ENCODE results near the gene GALNT14.

GALNT14 gene

GRCh38 chr2:31055938-31056337 is 82.3 kb downstream of the GALNT14 start:
- no peak for DNase-seq (ENCODE audit: low read depth in 2 of 2)

- DNase-seq (ENCODE audit: low read depth in 2 of 2), result no peak
These were observed 83.3 kb downstream of the GALNT14 start for GRCh38 chr2:31054842-31055388.

GRCh38 chr2:31053929-31054782 is 84.1 kb downstream of the GALNT14 start:
- DNase-seq (ENCODE audit: low read depth in 2 of 2), result no peak

- no peak for DNase-seq (ENCODE audit: low read depth in 2 of 2)
These were observed 86.0 kb downstream of the GALNT14 start for GRCh38 chr2:31052284-31052683.

- no peak for DNase-seq (ENCODE audit: low read depth in 2 of 2)
These were observed 86.7 kb downstream of the GALNT14 start for GRCh38 chr2:31051258-31052140.

GRCh38 chr2:31049916-31050588 is 88.2 kb downstream of the GALNT14 start:
- DNase-seq (ENCODE audit: low read depth in 2 of 2), result no peak

- DNase-seq (ENCODE audit: low read depth in 2 of 2), result no peak
These were observed 89.0 kb downstream of the GALNT14 start for GRCh38 chr2:31049264-31049663.

- DNase-seq (ENCODE audit: low read depth in 2 of 2), result no peak
These were observed 90.6 kb downstream of the GALNT14 start for GRCh38 chr2:31047599-31047998.

- DNase-seq (ENCODE audit: low read depth in 2 of 2), result no peak
These were observed 99.9 kb downstream of the GALNT14 start for GRCh38 chr2:31038385-31038784.

- DNase-seq (ENCODE audit: low read depth in 2 of 2), result no peak
These were observed 101.2 kb downstream of the GALNT14 start for GRCh38 chr2:31037058-31037457.

- DNase-seq (ENCODE audit: low read depth in 2 of 2), result no peak
These were observed 105.2 kb downstream of the GALNT14 start for GRCh38 chr2:31033032-31033431.

GRCh38 chr2:31032475-31032874 is 105.8 kb downstream of the GALNT14 start:
- DNase-seq (ENCODE audit: low read depth in 2 of 2), result no peak

GRCh38 chr2:31031132-31031706 is 107.0 kb downstream of the GALNT14 start:
- DNase-seq (ENCODE audit: low read depth in 2 of 2), result no peak

GRCh38 chr2:31028417-31028816 is 109.8 kb downstream of the GALNT14 start:
- no peak for DNase-seq (ENCODE audit: low read depth in 2 of 2)

GRCh38 chr2:31027549-31027948 is 110.7 kb downstream of the GALNT14 start:
- no peak for DNase-seq (ENCODE audit: low read depth in 2 of 2)

- DNase-seq (ENCODE audit: low read depth in 2 of 2), result no peak
These were observed 114.7 kb downstream of the GALNT14 start for GRCh38 chr2:31023541-31023940.

GRCh38 chr2:31020713-31021112 is 117.5 kb downstream of the GALNT14 start:
- no peak for DNase-seq (ENCODE audit: low read depth in 2 of 2)

GRCh38 chr2:31018280-31018679 is 120.0 kb downstream of the GALNT14 start:
- DNase-seq (ENCODE audit: low read depth in 2 of 2), result no peak

GRCh38 chr2:31016648-31017047 is 121.6 kb downstream of the GALNT14 start:
- DNase-seq (ENCODE audit: low read depth in 2 of 2), result no peak

- no peak for DNase-seq (ENCODE audit: low read depth in 2 of 2)
These were observed 123.7 kb downstream of the GALNT14 start for GRCh38 chr2:31014516-31014915.

GRCh38 chr2:31013301-31013700 is 124.9 kb downstream of the GALNT14 start:
- DNase-seq (ENCODE audit: low read depth in 2 of 2), result no peak

- DNase-seq (ENCODE audit: low read depth in 2 of 2), result no peak
These were observed 125.8 kb downstream of the GALNT14 start for GRCh38 chr2:31012406-31012805.
